ENCODE data around the gene PRKCD.

The PRKCD gene

GRCh38 chr3:53171827-53172505 is 11.0 kb downstream of the PRKCD start:
- DNase-seq: no peak

- no peak for DNase-seq
Observed at GRCh38 chr3:53173107-53173506, 12.1 kb downstream of the PRKCD start.

GRCh38 chr3:53174346-53175250 is 13.6 kb downstream of the PRKCD start:
- no peak for DNase-seq

- DNase-seq: no peak
Observed at GRCh38 chr3:53175613-53176540, 14.9 kb downstream of the PRKCD start.

- no peak for DNase-seq
Observed at GRCh38 chr3:53178246-53178645, 17.2 kb downstream of the PRKCD start.

- no peak for DNase-seq
Observed at GRCh38 chr3:53179580-53179979, 18.6 kb downstream of the PRKCD start.

GRCh38 chr3:53180305-53181023 is 19.5 kb downstream of the PRKCD start:
- no peak for DNase-seq

GRCh38 chr3:53181024-53181371 is 20.0 kb downstream of the PRKCD start:
- DNase-seq: no peak

GRCh38 chr3:53181528-53181927 is 20.5 kb downstream of the PRKCD start:
- no peak for DNase-seq

- DNase-seq: no peak
Observed at GRCh38 chr3:53182764-53183355, 21.9 kb downstream of the PRKCD start.

- no peak for DNase-seq
Observed at GRCh38 chr3:53183514-53183913, 22.5 kb downstream of the PRKCD start.

GRCh38 chr3:53184701-53185100 is 23.7 kb downstream of the PRKCD start:
- no peak for DNase-seq

- no peak for DNase-seq
Observed at GRCh38 chr3:53185761-53186465, 24.9 kb downstream of the PRKCD start.

- DNase-seq: no peak
Observed at GRCh38 chr3:53186726-53187125, 25.7 kb downstream of the PRKCD start.

GRCh38 chr3:53187430-53187829 is 26.4 kb downstream of the PRKCD start:
- DNase-seq: no peak

- no peak for DNase-seq
Observed at GRCh38 chr3:53188136-53188685, 27.2 kb downstream of the PRKCD start.

- no peak for DNase-seq
Observed at GRCh38 chr3:53188720-53189119, 27.7 kb downstream of the PRKCD start.

GRCh38 chr3:53189276-53189675 is 28.3 kb downstream of the PRKCD start:
- DNase-seq: no peak

GRCh38 chr3:53190659-53191058 is 29.6 kb downstream of the PRKCD start:
- DNase-seq: no peak

GRCh38 chr3:53191836-53192480 is 30.9 kb downstream of the PRKCD start:
- no peak for DNase-seq

- no peak for DNase-seq
Observed at GRCh38 chr3:53192608-53193007, 31.6 kb downstream of the PRKCD start.

All from effector CD4-positive, alpha-beta T cell (primary cell).